Chondrocyte (in vitro differentiated cells): ENCODE results near the gene FHIT. TPM values are rescaled to one million over a fixed set of nuclear protein-coding genes. Genes with fewer than 3 reads are reported as not detected.

Experiments used
- DNase-seq: peaks from one replicate; pipeline ENCODE4 v3.0.0; 2021; ENCODE audit warnings: mixed read lengths, low spot score
- H3K27ac Mint-ChIP-seq: one replicate; pipeline ENCODE4 v1.8.0; 2021; ENCODE audit warnings: mild to moderate bottlenecking, moderate library complexity, mixed read lengths; ENCODE audit not compliant: unreplicated experiment
- H3K27me3 Mint-ChIP-seq: 2 replicates; pipeline ENCODE4 v1.8.0; 2021; ENCODE audit warnings: low read depth, mixed read lengths
- H3K36me3 Mint-ChIP-seq: 2 replicates; pipeline ENCODE4 v1.8.0; 2021; ENCODE audit warnings: low read depth, mixed read lengths
- H3K4me1 Mint-ChIP-seq: 2 replicates; pipeline ENCODE4 v1.8.0; 2021; ENCODE audit warnings: low read depth, mild to moderate bottlenecking, mixed read lengths
- H3K4me3 Mint-ChIP-seq: one replicate; pipeline ENCODE4 v1.8.0; 2021; ENCODE audit warnings: mild to moderate bottlenecking, moderate library complexity, mixed read lengths; ENCODE audit not compliant: unreplicated experiment
- H3K9me3 Mint-ChIP-seq: 2 replicates; pipeline ENCODE4 v1.8.0; 2021; ENCODE audit warnings: low read depth, mixed read lengths
- CTCF ChIP-seq: fragments of 200-600 bp; sonication (generic); IDR thresholded peaks from 2 replicates; pipeline ENCODE4 v1.5.0; 2021; ENCODE audit warnings: antibody characterized with exemption, mild to moderate bottlenecking, moderate library complexity
- total RNA-seq: library from RNA; stranded (reverse); gene quantifications from 3 replicates; pipeline ENCODE4 v1.2.1, GENCODE V29; 2021

FHIT gene
- total RNA-seq, 1 donor from 2014 or later: 3.8 TPM

- Mint-ChIP-seq H3K4me3 (no peak overlapping the region), H3K4me1 (peaks cover 43% of the 10 kb centered on the region), H3K27ac (peak overlapping the region; percentile 79), H3K9me3 (no peaks in the 10 kb centered on the region), H3K27me3 (no peaks in the 10 kb centered on the region), H3K36me3 (no peaks in the 10 kb centered on the region)
- no peak for TF ChIP-seq CTCF
- no peak for DNase-seq
These were observed 1479.5 kb downstream of the FHIT start for GRCh38 chr3:59771768-59772181.

GRCh38 chr3:59769127-59769750 is 1482.0 kb downstream of the FHIT start:
- no peak for DNase-seq
- Mint-ChIP-seq H3K27me3 (no peaks in the 10 kb centered on the region), H3K4me3 (no peak overlapping the region), H3K9me3 (no peaks in the 10 kb centered on the region), H3K4me1 (peaks cover 29% of the 10 kb centered on the region), H3K36me3 (no peaks in the 10 kb centered on the region), H3K27ac (no peak overlapping the region)
- TF ChIP-seq CTCF: no peak

GRCh38 chr3:59766200-59766872 is 1484.9 kb downstream of the FHIT start:
- H3K9me3 Mint-ChIP-seq: no peaks in the 10 kb centered on the region
- peaks cover 7% of the 10 kb centered on the region for H3K4me1 Mint-ChIP-seq
- no peaks in the 10 kb centered on the region for H3K27me3 Mint-ChIP-seq
- no peaks in the 10 kb centered on the region for H3K36me3 Mint-ChIP-seq
- H3K27ac Mint-ChIP-seq: no peak overlapping the region
- no peak for TF ChIP-seq CTCF
- no peak for DNase-seq
- H3K4me3 Mint-ChIP-seq: no peak overlapping the region

- Mint-ChIP-seq H3K9me3 (no peaks in the 10 kb centered on the region), H3K27me3 (no peaks in the 10 kb centered on the region), H3K4me3 (no peak overlapping the region), H3K36me3 (no peaks in the 10 kb centered on the region), H3K27ac (no peak overlapping the region), H3K4me1 (no peaks in the 10 kb centered on the region)
- TF ChIP-seq CTCF: no peak
- no peak for DNase-seq
These were observed 1487.1 kb downstream of the FHIT start for GRCh38 chr3:59764171-59764570.

- H3K9me3 Mint-ChIP-seq: no peaks in the 10 kb centered on the region
- H3K27me3 Mint-ChIP-seq: no peaks in the 10 kb centered on the region
- TF ChIP-seq CTCF: no peak
- no peak for DNase-seq
- peaks cover 4% of the 10 kb centered on the region for H3K4me1 Mint-ChIP-seq
- H3K36me3 Mint-ChIP-seq: no peaks in the 10 kb centered on the region
- H3K27ac Mint-ChIP-seq: no peak overlapping the region
- no peak overlapping the region for H3K4me3 Mint-ChIP-seq
These were observed 1488.3 kb downstream of the FHIT start for GRCh38 chr3:59762941-59763340.
